Parathyroid adenoma (tissue), 2 donors: Measurements from ENCODE around the gene PTPRT.

Experiments
- H2AFZ ChIP-seq: fragments of 300-600 bp; sonication (generic); one replicate; pipeline ENCODE4 v1.7.0; 2017; ENCODE audit warnings: antibody characterized with exemption, mild to moderate bottlenecking
- H3K27ac ChIP-seq: fragments of 300-600 bp; sonication (generic); one replicate; pipeline ENCODE4 v1.7.0; 2017
- H3K27me3 ChIP-seq: fragments of 300-600 bp; sonication (generic); one replicate; pipeline ENCODE4 v1.7.0; 2017; ENCODE audit warnings: low read length; ENCODE audit not compliant: control insufficient read depth, insufficient read depth
- H3K36me3 ChIP-seq: fragments of 300-600 bp; sonication (generic); one replicate; pipeline ENCODE4 v1.7.0; 2017; ENCODE audit warnings: low read length; ENCODE audit not compliant: control insufficient read depth, insufficient read depth
- H3K4me1 ChIP-seq: fragments of 300-600 bp; sonication (generic); one replicate; pipeline ENCODE4 v1.7.0; 2017; ENCODE audit warnings: control low read depth
- H3K4me2 ChIP-seq: fragments of 300-600 bp; sonication (generic); one replicate; pipeline ENCODE4 v1.7.0; 2017; ENCODE audit warnings: low read length
- H3K4me3 ChIP-seq: fragments of 300-600 bp; sonication (generic); one replicate; pipeline ENCODE4 v1.7.0; 2017; ENCODE audit warnings: low read depth, low read length
- H3K79me2 ChIP-seq: fragments of 300-600 bp; sonication (generic); one replicate; pipeline ENCODE4 v1.7.0; 2017; ENCODE audit warnings: control low read depth
- H3K9ac ChIP-seq: fragments of 300-600 bp; sonication (generic); one replicate; pipeline ENCODE4 v1.7.0; 2017; ENCODE audit warnings: mild to moderate bottlenecking
- H3K9me3 ChIP-seq: fragments of 300-600 bp; sonication (generic); one replicate; pipeline ENCODE4 v1.7.0; 2017; ENCODE audit warnings: low read length; ENCODE audit not compliant: control insufficient read depth
- CTCF ChIP-seq: fragments of 300-600 bp; sonication (generic); IDR thresholded peaks from one replicate; pipeline ENCODE4 v1.7.0; 2017; ENCODE audit warnings: antibody characterized with exemption, mild to moderate bottlenecking
- donor health status: primary hyperparathyroidism.

PTPRT gene

DNA sequence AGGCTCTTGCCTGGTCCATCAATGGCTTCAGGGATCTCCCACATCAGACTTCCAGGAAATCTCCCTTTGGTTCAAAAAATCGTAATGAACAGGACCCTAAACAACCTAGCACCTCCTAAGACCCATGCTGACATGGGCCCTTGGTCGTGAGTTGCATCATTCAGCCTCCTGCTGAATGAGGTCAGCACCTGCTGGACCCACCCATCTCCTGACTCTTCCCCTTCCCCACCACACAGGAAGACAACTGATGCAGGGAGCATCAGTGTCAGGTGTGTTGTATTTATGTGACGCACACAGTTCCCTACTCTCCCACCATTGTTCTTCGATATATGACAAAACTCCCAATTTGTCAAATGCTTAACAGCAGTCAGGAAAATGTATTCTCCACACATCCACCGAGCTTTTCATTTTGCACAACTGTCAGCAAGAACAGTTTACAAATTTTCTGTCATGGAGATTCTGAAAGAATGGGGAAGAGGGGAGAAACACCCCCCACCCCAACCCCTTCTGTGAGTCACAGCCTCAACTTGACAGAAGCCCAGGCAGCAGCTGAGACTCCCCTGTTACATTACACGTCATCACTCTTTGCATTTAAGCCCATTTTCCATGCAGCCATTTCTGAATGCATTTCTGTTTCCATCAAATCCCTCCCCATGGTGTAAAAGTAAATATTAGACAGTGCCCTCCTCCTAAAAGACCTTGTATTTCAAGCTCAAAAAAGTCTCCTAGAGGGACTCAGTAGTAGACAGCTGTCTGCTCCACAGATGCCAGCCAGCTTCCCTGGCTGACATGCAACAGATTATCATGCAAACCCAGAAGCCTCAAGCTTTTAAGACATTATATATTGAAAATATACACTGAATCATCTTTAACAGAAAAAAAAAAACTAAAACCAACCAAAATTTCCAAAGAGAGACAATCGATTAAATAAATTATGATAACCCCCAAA is 577.5 kb downstream of the PTPRT start:
- Histone ChIP-seq H3K9me3 (no peaks in the 10 kb centered on the region), H2AFZ (no peak overlapping the region), H3K27ac (no peak overlapping the region), H3K27me3 (no peaks in the 10 kb centered on the region), H3K36me3 (no peaks in the 10 kb centered on the region), H3K4me1 (no peaks in the 10 kb centered on the region), H3K79me2 (no peaks in the 10 kb centered on the region), H3K4me2 (no peak overlapping the region), H3K4me3 (no peak overlapping the region), H3K9ac (no peak overlapping the region)
- no peak for TF ChIP-seq CTCF

GRCh38 chr20:42611423-42611822 is 578.3 kb downstream of the PTPRT start:
- no peaks in the 10 kb centered on the region for H3K79me2 ChIP-seq
- H2AFZ ChIP-seq = no peak overlapping the region
- TF ChIP-seq CTCF = no peak
- H3K4me2 ChIP-seq = no peak overlapping the region
- H3K36me3 ChIP-seq = no peaks in the 10 kb centered on the region
- no peak overlapping the region for H3K27ac ChIP-seq
- H3K9ac ChIP-seq = no peak overlapping the region
- no peaks in the 10 kb centered on the region for H3K4me1 ChIP-seq
- H3K27me3 ChIP-seq = no peaks in the 10 kb centered on the region
- H3K9me3 ChIP-seq = no peaks in the 10 kb centered on the region
- H3K4me3 ChIP-seq = no peak overlapping the region

DNA sequence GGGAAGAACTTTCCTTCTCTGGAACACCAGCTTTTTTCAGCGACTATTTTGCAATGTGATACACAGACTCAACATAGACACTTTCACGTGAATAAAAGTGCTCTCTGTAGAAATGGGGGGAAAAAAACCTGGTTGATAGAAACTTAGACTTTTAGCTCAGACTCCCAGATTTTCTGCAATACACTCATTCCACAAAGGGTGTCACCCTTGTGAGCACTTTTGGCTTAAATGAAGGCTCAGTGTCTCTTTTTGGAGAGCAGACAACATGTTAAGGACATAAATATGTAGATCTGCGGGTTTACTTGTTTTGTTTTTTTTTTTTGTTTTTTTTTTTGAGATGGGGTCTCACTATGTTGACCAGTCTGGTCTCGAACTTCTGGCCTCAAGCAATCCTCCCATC is 579.6 kb downstream of the PTPRT start:
- Histone ChIP-seq H3K79me2 (no peaks in the 10 kb centered on the region), H3K4me3 (no peak overlapping the region), H3K4me1 (no peaks in the 10 kb centered on the region), H3K27ac (no peak overlapping the region), H2AFZ (no peak overlapping the region), H3K36me3 (no peaks in the 10 kb centered on the region), H3K27me3 (no peaks in the 10 kb centered on the region), H3K9me3 (no peaks in the 10 kb centered on the region), H3K4me2 (no peak overlapping the region), H3K9ac (no peak overlapping the region)
- TF ChIP-seq CTCF = no peak

DNA sequence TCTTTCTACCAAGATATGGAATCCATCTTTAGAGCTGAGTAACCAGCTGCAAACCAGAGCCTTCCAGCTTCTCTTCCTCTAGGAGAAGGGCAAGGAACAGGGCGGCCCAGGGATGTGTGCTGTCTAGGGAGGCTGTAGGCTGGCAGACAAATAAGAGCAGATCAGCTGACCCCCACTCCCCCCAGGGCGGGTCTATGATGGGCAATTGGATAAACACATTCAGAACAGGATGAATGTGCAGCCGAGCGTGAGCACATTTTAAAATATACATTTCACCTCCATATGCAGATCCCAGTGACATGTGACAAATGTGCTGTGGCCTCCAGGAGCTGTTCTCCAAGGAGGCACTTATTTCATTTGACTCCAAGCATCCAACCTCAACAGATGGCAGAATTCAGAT is 580.1 kb downstream of the PTPRT start:
- H3K9me3 ChIP-seq = no peaks in the 10 kb centered on the region
- H3K79me2 ChIP-seq = peaks cover 1% of the 10 kb centered on the region
- no peaks in the 10 kb centered on the region for H3K27me3 ChIP-seq
- H3K36me3 ChIP-seq = no peaks in the 10 kb centered on the region
- H3K4me1 ChIP-seq = no peaks in the 10 kb centered on the region
- H3K9ac ChIP-seq = no peak overlapping the region
- no peak overlapping the region for H3K4me2 ChIP-seq
- H3K4me3 ChIP-seq = no peak overlapping the region
- H2AFZ ChIP-seq = no peak overlapping the region
- H3K27ac ChIP-seq = no peak overlapping the region
- TF ChIP-seq CTCF = no peak
